DMS 273 (cell line): Measurements from ENCODE around the gene APEH.

Source experiments
- DNase-seq: peaks from one replicate; lab custom pipeline; 2025; ENCODE audit not compliant: unreplicated experiment; lab: John Stamatoyannopoulos, UW

The APEH gene

DNA sequence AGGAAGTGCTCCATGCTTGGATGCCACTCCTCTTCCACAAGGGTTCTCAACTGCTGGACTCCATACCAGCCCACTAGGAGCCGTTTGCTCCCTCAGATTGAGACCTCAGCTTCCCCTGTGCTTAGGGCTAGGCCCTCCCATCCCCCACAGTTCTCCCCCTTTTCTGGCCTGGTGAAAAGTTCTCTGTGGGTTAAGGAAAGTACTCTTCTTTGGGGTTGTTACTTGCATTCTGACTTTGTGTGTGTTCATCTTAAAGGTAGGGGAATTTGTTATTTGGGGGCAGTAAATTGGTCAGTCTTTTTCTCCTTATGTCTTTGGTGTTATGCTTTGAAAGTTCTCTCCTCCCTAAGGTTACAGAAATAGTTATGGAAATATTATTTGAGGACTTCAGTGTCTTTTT, 24.0 kb upstream of the APEH start:
- DNase-seq: no peak

DNA sequence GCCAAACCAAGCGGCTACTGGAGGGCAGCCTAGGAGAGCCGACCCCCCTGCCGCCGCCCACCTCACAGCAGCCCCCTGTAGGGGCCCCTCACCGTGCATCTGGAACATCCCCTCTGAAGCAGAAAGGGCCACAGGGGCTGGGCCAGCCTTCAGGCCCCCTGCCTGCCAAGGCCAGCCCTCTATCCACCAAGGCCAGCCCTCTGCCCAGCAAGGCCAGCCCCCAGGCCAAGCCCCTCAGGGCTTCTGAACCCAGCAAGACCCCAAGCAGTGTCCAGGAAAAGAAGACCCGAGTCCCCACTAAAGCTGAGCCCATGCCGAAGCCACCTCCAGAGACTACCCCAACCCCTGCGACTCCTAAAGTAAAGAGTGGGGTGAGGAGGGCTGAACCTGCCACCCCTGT, 23.5 kb upstream of the APEH start:
- DNase-seq: no peak

DNA sequence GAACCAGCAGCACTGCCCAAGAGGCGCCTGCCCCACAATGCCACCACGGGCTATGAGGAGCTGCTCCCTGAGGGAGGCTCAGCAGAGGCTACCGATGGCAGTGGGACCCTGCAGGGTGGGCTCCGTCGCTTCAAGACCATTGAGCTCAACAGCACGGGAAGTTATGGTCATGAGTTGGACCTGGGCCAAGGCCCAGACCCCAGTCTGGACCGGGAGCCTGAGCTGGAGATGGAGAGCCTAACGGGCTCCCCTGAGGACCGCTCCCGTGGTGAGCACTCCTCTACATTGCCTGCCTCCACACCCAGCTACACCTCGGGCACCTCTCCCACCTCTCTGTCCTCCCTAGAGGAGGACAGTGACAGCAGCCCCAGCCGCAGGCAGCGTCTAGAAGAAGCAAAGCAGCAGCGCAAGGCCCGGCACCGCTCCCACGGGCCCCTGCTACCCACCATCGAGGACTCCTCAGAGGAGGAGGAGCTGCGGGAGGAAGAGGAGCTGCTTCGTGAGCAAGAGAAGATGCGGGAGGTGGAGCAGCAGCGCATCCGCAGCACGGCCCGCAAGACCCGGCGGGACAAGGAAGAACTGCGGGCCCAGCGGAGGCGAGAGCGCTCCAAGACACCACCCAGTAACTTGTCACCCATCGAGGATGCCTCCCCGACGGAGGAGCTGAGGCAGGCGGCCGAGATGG, 21.8 kb upstream of the APEH start:
- no peak for DNase-seq

DNA sequence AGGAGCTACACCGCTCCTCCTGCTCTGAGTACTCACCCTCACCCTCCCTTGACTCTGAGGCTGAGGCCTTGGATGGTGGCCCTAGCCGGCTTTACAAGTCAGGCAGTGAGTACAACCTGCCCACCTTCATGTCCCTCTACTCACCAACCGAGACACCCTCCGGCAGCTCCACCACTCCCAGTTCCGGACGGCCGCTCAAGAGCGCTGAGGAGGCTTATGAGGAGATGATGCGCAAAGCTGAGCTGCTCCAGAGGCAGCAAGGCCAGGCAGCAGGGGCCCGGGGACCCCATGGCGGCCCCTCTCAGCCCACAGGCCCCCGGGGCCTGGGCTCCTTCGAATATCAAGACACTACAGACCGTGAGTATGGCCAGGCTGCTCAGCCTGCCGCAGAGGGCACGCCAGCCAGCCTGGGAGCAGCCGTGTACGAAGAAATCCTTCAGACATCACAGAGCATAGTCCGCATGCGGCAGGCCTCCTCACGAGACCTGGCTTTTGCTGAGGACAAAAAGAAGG, 21.2 kb upstream of the APEH start:
- DNase-seq: no peak

DNA sequence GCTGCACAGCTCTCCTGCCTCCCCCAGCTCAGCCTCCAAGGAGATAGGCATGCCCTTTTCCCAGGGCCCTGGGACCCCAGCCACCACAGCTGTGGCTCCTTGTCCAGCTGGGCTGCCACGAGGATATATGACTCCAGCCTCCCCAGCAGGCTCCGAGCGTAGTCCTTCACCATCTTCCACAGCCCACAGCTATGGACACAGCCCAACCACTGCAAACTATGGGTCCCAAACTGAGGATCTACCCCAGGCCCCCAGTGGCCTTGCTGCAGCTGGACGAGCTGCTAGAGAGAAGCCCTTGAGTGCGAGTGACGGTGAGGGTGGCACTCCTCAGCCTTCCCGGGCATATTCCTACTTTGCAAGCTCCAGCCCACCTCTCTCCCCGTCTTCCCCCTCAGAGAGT, 20.5 kb upstream of the APEH start:
- DNase-seq: no peak

DNA sequence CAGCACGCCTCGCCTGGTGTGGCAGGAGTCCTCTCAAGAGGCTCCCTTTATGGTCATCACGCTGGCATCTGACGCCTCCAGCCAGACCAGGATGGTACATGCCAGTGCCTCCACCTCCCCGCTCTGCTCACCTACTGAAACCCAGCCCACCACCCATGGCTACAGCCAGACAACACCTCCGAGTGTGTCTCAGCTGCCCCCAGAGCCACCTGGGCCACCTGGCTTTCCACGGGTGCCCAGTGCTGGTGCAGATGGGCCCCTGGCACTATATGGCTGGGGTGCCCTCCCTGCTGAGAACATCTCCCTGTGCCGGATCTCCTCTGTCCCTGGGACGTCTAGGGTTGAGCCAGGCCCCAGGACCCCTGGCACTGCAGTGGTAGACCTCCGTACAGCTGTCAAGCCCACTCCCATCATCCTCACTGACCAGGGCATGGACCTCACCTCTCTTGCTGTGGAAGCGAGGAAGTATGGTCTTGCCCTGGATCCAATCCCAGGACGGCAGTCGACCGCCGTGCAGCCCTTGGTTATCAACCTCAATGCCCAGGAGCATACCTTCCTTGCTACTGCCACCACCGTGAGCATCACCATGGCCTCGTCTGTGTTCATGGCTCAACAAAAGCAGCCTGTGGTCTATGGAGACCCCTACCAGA, 19.9 kb upstream of the APEH start:
- no peak for DNase-seq

DNA sequence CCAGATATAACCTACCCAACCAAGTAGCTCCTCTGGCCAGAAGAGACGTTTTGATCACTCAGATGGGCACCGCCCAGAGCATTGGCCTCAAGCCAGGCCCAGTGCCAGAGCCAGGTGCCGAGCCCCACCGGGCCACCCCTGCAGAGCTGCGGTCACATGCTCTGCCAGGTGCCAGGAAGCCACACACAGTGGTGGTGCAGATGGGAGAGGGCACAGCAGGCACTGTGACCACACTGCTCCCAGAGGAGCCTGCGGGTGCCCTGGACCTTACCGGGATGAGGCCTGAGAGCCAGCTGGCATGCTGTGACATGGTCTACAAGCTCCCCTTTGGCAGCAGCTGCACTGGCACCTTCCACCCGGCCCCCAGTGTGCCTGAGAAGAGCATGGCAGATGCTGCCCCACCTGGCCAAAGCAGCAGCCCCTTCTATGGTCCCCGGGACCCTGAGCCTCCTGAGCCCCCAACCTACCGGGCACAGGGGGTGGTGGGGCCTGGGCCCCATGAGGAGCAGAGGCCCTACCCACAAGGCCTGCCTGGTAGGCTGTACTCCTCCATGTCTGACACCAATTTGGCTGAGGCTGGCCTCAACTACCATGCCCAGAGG, 19.1 kb upstream of the APEH start:
- DNase-seq: peak; percentile 76

DNA sequence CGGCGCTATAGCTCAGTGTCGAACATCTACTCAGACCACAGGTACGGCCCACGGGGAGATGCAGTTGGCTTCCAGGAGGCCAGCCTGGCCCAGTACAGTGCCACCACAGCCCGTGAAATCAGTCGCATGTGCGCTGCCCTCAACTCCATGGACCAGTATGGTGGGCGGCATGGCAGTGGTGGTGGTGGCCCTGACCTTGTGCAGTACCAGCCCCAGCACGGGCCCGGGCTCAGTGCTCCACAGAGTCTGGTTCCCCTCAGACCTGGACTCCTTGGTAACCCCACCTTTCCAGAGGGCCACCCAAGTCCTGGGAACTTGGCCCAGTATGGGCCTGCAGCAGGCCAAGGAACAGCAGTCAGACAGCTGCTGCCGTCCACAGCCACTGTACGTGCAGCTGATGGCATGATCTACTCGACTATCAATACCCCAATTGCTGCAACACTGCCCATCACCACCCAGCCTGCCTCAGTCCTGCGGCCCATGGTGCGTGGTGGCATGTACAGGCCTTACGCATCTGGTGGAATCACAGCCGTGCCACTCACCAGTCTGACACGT, 18.3 kb upstream of the APEH start:
- no peak for DNase-seq

DNA sequence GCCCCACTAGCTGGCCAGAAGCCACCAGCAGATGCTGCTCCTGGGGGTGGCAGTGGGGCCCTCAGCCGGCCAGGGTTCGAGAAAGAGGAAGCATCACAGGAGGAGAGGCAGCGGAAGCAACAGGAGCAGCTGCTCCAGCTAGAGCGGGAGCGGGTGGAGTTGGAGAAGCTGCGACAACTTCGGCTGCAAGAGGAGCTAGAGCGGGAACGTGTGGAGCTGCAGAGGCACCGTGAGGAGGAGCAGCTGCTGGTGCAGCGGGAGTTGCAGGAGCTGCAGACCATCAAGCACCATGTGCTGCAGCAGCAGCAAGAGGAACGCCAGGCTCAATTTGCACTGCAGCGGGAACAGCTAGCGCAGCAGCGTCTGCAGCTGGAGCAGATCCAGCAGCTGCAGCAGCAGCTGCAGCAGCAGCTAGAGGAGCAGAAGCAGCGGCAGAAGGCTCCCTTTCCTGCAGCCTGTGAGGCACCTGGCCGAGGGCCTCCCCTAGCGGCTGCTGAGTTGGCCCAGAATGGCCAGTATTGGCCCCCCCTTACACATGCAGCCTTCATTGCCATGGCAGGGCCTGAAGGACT, 17.5 kb upstream of the APEH start:
- DNase-seq: peak; percentile 57

DNA sequence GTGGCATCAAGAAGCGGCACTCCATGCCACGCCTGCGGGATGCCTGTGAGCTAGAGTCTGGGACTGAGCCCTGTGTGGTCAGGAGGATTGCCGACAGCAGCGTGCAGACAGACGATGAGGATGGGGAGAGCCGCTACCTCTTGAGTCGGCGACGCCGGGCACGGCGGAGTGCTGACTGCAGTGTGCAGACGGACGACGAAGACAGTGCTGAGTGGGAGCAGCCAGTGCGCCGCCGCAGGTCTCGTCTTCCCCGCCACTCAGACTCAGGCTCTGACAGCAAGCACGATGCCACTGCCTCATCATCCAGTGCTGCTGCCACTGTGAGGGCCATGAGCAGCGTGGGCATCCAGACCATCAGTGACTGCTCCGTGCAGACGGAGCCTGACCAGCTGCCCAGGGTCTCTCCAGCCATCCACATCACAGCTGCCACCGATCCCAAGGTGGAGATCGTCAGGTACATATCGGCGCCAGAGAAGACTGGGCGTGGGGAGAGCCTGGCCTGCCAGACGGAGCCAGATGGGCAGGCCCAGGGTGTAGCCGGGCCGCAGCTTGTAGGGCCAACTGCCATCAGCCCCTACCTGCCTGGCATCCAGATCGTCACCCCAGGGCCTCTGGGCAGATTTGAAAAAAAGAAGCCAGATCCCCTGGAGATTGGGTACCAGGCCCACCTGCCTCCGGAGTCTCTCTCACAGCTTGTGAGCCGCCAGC, 16.8 kb upstream of the APEH start:
- DNase-seq: peak; percentile 38

DNA sequence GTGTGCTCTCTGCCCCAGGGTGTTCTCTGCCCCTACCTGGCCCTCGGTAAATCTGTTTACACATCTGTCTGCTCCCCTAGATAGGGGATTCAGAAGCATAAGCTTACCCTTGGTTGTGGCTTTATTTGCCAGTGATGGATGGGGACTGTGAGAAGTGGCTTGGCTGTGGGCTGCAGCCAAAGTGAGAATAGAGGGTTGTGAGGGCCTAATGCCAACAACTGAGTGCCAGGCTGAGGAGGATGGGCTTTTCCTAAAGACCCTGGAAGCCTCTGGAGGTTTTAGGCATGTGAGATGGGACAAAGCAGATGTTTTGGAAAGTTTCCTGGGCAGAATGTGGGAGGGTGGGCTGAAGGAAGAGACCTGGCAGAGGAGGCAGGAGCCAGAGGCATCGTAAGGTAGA, 15.4 kb upstream of the APEH start:
- no peak for DNase-seq

DNA sequence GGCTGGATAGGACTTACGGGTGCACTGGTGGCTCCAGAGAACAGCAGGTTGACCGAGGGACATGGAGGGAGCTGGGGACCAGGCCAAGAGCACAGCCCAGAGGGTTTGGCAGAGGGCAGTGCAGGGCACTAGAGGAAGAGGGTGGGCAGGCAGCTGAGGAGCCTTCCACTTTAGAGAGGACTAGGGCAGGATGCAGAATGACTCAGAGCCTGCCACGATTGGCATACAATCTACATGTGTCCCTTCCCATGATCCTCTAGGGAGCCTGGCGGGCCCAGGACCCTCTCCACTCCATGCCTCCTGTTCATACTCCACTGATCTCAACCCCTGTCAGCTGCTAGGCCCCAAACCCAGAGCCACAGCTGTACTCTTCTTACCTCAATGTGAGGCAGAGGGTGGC, 14.4 kb upstream of the APEH start:
- DNase-seq: no peak

DNA sequence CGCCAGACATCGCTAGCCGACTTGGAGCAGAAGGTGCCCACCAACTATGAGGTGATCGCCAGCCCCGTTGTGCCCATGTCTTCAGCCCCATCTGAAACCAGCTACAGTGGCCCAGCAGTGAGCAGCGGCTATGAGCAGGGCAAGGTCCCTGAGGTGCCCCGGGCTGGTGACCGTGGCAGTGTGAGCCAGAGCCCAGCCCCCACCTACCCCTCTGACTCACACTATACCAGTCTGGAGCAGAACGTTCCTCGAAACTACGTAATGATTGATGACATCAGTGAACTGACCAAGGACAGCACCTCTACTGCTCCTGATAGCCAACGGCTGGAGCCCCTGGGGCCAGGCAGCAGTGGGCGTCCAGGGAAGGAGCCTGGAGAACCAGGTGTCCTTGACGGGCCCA, 12.9 kb upstream of the APEH start:
- DNase-seq: no peak

DNA sequence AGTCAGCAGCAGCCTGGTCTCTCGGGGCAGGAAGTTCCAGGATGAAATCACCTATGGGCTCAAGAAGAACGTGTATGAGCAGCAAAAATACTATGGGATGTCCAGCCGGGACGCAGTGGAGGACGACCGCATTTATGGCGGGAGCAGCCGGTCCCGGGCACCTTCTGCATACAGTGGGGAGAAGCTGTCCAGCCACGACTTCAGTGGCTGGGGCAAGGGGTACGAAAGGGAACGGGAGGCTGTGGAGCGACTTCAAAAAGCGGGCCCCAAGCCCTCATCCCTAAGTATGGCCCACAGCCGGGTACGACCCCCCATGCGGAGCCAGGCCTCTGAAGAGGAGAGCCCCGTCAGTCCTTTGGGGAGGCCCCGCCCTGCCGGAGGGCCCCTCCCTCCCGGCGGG, 12.1 kb upstream of the APEH start:
- DNase-seq: no peak

DNA sequence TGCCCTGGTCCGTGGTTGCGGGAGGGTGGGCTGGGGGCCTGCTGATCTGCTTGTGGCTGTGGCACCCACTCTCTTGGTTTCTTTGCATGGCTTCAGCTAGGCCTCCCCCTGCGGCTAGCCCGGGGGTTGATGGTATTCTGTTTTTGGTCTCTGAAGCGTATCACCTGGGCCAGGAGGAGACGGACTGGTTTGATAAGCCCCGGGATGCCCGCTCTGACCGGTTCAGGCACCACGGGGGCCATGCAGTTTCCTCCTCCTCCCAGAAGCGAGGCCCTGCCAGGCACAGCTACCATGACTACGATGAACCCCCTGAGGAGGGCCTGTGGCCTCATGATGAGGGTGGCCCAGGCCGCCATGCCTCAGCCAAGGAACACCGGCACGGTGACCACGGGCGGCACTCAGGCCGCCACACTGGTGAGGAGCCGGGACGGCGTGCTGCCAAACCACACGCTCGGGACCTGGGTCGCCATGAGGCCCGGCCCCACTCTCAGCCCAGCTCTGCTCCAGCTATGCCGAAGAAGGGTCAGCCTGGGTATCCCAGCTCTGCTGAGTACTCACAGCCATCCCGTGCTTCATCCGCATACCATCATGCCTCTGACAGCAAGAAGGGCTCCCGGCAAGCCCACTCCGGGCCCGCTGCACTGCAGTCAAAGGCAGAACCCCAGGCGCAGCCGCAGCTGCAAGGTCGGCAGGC, 11.3 kb upstream of the APEH start:
- no peak for DNase-seq

DNA sequence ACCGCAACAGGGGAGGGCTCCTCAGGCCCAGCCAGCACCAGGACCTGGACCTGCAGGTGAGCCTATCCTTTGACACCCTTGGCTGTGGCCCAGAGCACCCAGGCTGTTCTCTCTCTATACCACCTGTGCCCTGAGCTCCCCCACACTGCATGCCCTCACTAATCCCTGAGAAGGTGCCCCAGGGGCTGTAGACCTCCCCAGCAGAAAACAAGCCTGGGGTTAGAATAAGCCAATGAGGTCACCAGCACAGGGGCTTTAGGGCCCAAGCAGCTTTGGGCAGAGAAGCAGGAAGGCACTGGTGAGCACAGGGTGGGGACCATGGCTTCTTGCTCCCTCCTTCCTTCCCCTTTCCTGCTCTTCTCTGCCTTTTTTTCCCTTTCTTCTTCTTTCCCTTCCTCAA, 10.3 kb upstream of the APEH start:
- DNase-seq: no peak

DNA sequence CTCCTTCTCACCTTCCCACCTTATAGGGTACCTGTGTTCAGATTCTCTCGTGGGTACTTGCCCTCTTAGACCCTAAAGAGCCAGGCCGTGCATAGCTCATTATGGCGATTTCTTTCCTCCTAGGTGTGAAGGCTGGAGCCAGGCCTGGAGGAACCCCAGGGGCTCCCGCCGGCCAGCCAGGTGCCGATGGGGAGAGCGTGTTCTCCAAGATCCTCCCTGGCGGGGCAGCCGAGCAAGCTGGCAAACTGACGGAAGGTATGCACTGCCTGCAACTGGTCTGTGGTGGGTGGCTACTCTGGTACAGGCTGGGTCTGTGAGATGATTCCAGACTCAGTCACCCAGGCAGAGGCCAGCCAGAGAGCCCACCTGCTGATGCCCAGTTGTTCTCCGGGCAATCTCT, 9.9 kb upstream of the APEH start:
- no peak for DNase-seq

DNA sequence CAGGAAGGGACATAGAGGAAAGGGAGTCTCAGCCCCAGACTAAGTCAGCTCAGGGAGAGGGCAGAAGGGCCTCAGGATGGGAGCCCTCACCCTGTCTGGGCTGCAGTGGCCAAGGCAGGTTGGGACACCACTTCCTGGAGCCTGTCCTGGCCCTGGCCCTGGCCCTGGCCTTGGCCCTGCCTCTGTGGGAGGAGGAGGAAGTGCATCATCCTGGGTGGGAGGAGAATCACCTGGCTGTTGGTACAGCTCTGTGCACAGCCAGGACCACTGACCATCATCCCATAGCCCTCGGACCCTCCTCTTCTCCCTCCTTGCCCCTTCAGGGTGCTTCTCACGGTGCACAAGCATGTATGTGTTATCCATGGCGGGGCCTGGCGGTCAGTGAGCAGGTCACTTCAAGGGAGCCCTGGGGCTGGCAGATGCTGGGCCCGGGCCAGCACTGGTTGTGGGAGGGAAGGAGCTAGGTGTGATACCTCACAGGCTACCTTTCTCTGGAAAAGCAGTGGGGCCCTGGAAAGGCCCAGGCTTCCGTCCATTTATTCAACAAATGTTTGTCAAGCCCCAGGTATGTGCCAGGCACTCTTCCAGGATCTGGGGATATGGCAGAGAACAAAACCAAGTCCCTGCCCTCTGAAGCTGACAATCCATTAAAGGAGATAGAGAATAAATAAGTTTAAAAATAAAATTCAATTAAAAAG, 8.2 kb upstream of the APEH start:
- no peak for DNase-seq

DNA sequence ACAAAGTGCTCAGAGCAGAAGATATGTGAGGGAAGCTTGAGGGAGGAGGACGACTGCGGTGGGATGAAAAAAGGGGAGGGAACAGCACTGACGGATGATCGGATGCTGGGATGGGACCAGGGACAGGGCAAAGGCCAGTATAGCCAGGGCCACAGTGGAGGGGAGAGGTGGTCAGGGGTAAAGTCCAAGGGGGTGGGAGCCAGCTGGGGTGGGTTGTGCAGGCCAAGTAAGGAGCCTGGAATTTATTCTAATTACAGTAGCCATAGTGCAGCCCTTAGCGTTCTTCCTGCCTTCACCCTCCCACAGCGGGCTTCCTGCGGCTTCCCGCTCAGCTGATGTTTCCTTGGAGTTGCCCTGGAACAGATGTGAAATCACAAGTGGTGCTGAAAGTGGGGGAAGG, 7.6 kb upstream of the APEH start:
- peak; percentile 7 for DNase-seq
